ENCODE data around the gene SLC35E1. TPM values are rescaled to one million over a fixed set of nuclear protein-coding genes. Genes with fewer than 3 reads are reported as not detected.
A peak's percentile ranks its signal among the peaks of the same experiment; 100 is the strongest.
"Not testable (repeated sequence)": the region's sequence is repeated elsewhere in the genome, so short reads cannot be mapped to it uniquely, and the experiment has no call there.

The SLC35E1 gene
- total RNA-seq, 1 donor from 2014 or later: 29.7 TPM

DNA sequence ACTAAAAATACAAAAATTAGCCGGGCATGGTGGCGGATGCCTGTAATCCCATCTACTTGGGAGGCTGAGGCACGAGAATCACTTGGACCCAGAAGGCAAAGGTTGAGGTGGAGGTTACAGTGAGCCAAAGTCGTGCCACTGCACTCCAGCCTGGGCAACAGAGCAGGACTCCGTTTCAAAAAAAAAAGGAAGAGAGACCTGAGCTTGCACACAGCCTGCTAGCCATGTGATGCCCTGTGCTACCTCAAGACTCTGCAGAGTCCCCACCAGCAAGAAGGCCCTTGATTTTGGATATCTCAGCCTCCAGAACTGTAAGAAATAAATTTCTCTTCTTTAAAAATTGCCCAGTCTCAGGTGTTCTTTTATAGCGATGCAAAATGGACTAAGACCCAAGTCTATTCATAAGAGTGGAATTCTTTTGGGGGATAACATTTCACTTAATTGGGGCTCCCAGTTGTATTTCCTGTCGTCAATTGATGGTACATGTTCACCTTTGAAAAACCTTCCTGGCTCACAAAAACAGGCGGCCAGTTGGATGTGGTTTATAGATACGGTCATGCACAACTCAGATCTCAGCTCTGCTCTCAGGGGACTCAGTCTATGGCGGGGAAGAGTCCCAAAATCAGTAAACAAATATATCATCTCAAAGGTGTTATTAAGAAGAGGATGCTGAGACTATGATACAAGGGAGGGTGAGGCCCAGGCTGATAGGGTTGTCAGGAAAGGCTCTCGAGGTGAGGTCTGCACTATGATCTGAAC lies 27.6 kb downstream of the SLC35E1 start:
- TF ChIP-seq, protein P1, sequence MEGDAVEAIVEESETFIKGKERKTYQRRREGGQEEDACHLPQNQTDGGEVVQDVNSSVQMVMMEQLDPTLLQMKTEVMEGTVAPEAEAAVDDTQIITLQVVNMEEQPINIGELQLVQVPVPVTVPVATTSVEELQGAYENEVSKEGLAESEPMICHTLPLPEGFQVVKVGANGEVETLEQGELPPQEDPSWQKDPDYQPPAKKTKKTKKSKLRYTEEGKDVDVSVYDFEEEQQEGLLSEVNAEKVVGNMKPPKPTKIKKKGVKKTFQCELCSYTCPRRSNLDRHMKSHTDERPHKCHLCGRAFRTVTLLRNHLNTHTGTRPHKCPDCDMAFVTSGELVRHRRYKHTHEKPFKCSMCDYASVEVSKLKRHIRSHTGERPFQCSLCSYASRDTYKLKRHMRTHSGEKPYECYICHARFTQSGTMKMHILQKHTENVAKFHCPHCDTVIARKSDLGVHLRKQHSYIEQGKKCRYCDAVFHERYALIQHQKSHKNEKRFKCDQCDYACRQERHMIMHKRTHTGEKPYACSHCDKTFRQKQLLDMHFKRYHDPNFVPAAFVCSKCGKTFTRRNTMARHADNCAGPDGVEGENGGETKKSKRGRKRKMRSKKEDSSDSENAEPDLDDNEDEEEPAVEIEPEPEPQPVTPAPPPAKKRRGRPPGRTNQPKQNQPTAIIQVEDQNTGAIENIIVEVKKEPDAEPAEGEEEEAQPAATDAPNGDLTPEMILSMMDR (IDR thresholded peaks at IDR 0.05; ENCODE audit: unreplicated experiment): no peak
- peaks cover 7% of the 10 kb centered on the region for H3K36me3 Mint-ChIP-seq (ENCODE audit: low read depth, unreplicated experiment)
- no peaks in the 10 kb centered on the region for H3K9me3 Mint-ChIP-seq (ENCODE audit: unreplicated experiment)
- H3K27me3 Mint-ChIP-seq (ENCODE audit: unreplicated experiment): peaks cover 2% of the 10 kb centered on the region
- no peak for DNase-seq (ENCODE audit: low spot score)
- no peak overlapping the region for H3K4me3 Mint-ChIP-seq (ENCODE audit: unreplicated experiment)
- peak overlapping the region; percentile 54 for H3K27ac Mint-ChIP-seq (ENCODE audit: unreplicated experiment)
- H3K4me1 Mint-ChIP-seq (ENCODE audit: unreplicated experiment): peaks cover 22% of the 10 kb centered on the region

GRCh38 chr19:16543734-16544133 lies 28.5 kb downstream of the SLC35E1 start:
- peaks cover 12% of the 10 kb centered on the region for H3K36me3 Mint-ChIP-seq (ENCODE audit: low read depth, unreplicated experiment)
- peak overlapping the region; percentile 96 for H3K4me3 Mint-ChIP-seq (ENCODE audit: unreplicated experiment)

GRCh38 chr19:16542910-16543472 lies 29.2 kb downstream of the SLC35E1 start:
- DNase-seq (ENCODE audit: low spot score): no peak
- TF ChIP-seq, protein P1 (IDR thresholded peaks at IDR 0.05; ENCODE audit: unreplicated experiment): no peak
- Mint-ChIP-seq H3K4me1 (ENCODE audit: unreplicated experiment) (peaks cover 24% of the 10 kb centered on the region), H3K4me3 (ENCODE audit: unreplicated experiment) (peak overlapping the region; percentile 96), H3K36me3 (ENCODE audit: low read depth, unreplicated experiment) (peaks cover 18% of the 10 kb centered on the region), H3K27ac (ENCODE audit: unreplicated experiment) (peak overlapping the region; percentile 93), H3K27me3 (ENCODE audit: unreplicated experiment) (peaks cover 8% of the 10 kb centered on the region), H3K9me3 (ENCODE audit: unreplicated experiment) (no peaks in the 10 kb centered on the region)

More at GRCh38 chr19:16543734-16544133, 28.5 kb downstream of the SLC35E1 start:
- not testable (repeated sequence) for H3K27me3 Mint-ChIP-seq (ENCODE audit: unreplicated experiment); DNase-seq (ENCODE audit: low spot score); H3K9me3 Mint-ChIP-seq (ENCODE audit: unreplicated experiment)
- Mint-ChIP-seq H3K4me1 (ENCODE audit: unreplicated experiment) (peaks cover 24% of the 10 kb centered on the region), H3K27ac (ENCODE audit: unreplicated experiment) (peak overlapping the region; percentile 93)

DNA sequence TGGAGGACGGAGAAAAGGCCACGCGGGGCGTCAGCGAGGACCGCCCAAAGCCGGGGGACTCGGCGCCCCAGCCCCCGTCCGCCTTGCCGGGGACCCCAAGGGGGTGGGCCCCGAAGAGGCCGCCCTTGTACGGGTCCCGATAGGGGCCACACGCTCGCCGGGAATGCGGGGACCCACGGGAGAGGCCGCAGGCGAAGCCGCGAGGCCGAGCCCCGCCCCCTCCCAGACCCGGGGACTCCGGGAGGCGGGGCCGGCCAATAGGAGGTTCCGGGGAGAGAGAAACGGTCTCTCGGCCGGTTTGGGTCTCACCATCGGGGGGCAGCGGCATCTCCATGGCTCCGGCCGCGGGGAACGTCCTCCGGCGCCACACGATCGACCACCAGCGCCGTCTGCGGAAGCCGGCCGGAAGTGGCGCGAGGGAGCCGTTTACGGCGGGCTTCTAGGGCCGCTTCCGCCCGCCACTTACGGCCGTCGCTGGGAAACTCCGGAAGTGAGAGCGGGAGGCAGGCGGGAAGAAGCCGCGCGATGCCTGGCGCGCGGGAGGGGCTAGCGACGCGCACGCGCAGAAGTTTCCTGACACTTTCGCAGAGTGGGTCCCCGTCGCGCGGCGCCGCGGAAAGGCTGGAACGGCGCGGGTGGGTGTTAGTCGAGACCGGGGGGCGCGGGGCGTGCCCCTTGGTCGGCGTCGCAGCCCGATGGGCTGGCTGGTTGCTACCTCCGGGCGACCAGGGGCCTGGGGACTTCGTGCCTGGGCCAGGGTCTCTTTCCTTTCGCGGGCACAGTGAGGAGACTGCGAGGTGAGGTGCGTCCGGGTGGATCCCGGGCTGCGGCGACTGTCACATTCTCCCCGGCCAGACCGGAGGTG lies 29.9 kb downstream of the SLC35E1 start, which contains the start of gene CHERP:
CHERP (minus strand) TSS at position 393 of the 865 bp plus-strand sequence; CDS start at position 334, 59 bp downstream.
- H3K4me3 Mint-ChIP-seq (ENCODE audit: unreplicated experiment): peak within 1 kb of the TSS; percentile 96
- peaks cover 24% of the 10 kb centered on the region for H3K4me1 Mint-ChIP-seq (ENCODE audit: unreplicated experiment)
- TF ChIP-seq, protein P1 (IDR thresholded peaks at IDR 0.05; ENCODE audit: unreplicated experiment): no peak
- peaks cover 25% of the 10 kb centered on the region for H3K36me3 Mint-ChIP-seq (ENCODE audit: low read depth, unreplicated experiment)
- no peaks in the 10 kb centered on the region for H3K9me3 Mint-ChIP-seq (ENCODE audit: unreplicated experiment)
- H3K27me3 Mint-ChIP-seq (ENCODE audit: unreplicated experiment): peaks cover 9% of the 10 kb centered on the region
- DNase-seq (ENCODE audit: low spot score): peak; percentile 92
- peak within 1 kb of the TSS; percentile 93 for H3K27ac Mint-ChIP-seq (ENCODE audit: unreplicated experiment)

DNA sequence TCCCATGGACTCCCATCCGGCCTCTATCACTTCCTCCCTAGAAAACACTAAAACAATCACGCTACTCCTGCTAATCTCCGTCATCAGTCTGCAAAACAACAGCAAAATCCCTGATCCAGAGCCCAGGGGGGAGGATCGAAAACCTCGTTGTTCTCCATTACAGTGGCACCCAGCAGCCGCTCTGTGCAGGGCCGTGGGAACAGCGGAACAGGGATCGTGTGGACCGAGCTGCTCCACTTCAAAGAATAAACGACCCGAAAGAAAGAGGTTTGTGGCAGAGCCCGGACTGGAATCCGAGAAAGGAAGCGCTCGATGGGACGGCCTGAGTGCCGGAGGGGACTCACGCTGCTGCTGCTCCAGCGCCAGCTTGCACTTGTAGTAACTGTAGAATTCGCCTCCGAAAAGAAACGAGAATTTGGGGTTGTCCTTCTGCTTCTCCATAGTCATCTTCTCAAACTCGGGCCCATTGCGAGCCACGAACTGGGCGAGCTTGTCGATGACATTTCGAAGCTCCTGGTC lies 30.6 kb downstream of the SLC35E1 start:
- Mint-ChIP-seq H3K36me3 (ENCODE audit: low read depth, unreplicated experiment) (peaks cover 26% of the 10 kb centered on the region), H3K27me3 (ENCODE audit: unreplicated experiment) (peaks cover 11% of the 10 kb centered on the region), H3K9me3 (ENCODE audit: unreplicated experiment) (no peaks in the 10 kb centered on the region), H3K27ac (ENCODE audit: unreplicated experiment) (peak overlapping the region; percentile 90), H3K4me1 (ENCODE audit: unreplicated experiment) (peaks cover 24% of the 10 kb centered on the region), H3K4me3 (ENCODE audit: unreplicated experiment) (peak overlapping the region; percentile 92)
- DNase-seq (ENCODE audit: low spot score): peak; percentile 38
- TF ChIP-seq, protein P1 (IDR thresholded peaks at IDR 0.05; ENCODE audit: unreplicated experiment): no peak
